ENCODE measurements around the gene C3orf62. TPM values are rescaled to one million over a fixed set of nuclear protein-coding genes. Genes with fewer than 3 reads are reported as not detected.

C3orf62 gene
- total RNA-seq, 1 experiment from 2014 or later = 5.9 TPM

- no peak for TF ChIP-seq REST (IDR thresholded peaks at IDR 0.05; ENCODE audit: low read depth)
- no peak for TF ChIP-seq ZFX (IDR thresholded peaks at IDR 0.05)
Measured at GRCh38 chr3:49283997-49284396, 7.0 kb upstream of the C3orf62 start (continued).

- POLR2A ChIA-PET = no interaction called here
- intact Hi-C loops (cut with micrococcal nuclease) = no loop called here
- ATAC-seq = no peak
Measured at GRCh38 chr3:49279376-49279775, 2.3 kb upstream of the C3orf62 start.

More at GRCh38 chr3:49279376-49279775, 2.3 kb upstream of the C3orf62 start:
- H2AFZ ChIP-seq (ENCODE audit: low read depth, low read length, poor library complexity, severe bottlenecking) = no peak overlapping the region
- BruUV-seq (replicated peaks) = no TSS peak
- no peak overlapping the region for H3K9ac ChIP-seq (ENCODE audit: low read length)
- H3K4me1 ChIP-seq (ENCODE audit: control insufficient read depth in 1 of 2, insufficient read depth in 2 of 2, low read length in 2 of 2) = no peaks in the 10 kb centered on the region
- H3K79me2 ChIP-seq (ENCODE audit: insufficient read depth, low read length) = no peaks in the 10 kb centered on the region
- ChIA-PET RAD21 (ENCODE audit: low non-redundant PET in 1 of 2, low total read pairs in 2 of 2, uncharacterized antibody in 2 of 2, unreplicated experiment in 2 of 2) (no interaction called here), CTCF (interaction anchor here (1.4 kb wide), 1 partner anchor 108 kb away, joined by 3 read pairs; the partner anchor contains the start of gene KLHDC8B)
- H3K27me3 ChIP-seq (ENCODE audit: insufficient read depth, low read length) = no peaks in the 10 kb centered on the region
- H3K9me2 ChIP-seq (ENCODE audit: insufficient read depth) = no peaks in the 10 kb centered on the region
- no peaks in the 10 kb centered on the region for H3K9me3 ChIP-seq (ENCODE audit: control insufficient read depth in 1 of 2, insufficient read depth in 1 of 2, low read depth in 1 of 2, low read length in 2 of 2)
- no peak overlapping the region for H3K27ac ChIP-seq (ENCODE audit: low read depth, low read length)
- no peak overlapping the region for H3K4me3 ChIP-seq (replicated peaks in 1 of 2; ENCODE audit: low read depth in 1 of 2, low read length in 2 of 2)
- no peak for DNase-seq (ENCODE audit: low read depth, low spot score)
- H3K36me3 ChIP-seq (ENCODE audit: control insufficient read depth in 1 of 2, insufficient read depth in 2 of 2, low read length in 2 of 2) = peaks cover 20 to 32% of the 10 kb centered on the region in 2 experiments
- no peak overlapping the region for H3K4me2 ChIP-seq (ENCODE audit: low read length)
- TF ChIP-seq ATF3 (IDR thresholded peaks at IDR 0.05) (no peak), POLR2A (IDR thresholded peaks at IDR 0.05; ENCODE audit: borderline replicate concordance, extremely low read depth, insufficient read depth, insufficient read length) (no peak), CEBPB (IDR thresholded peaks at IDR 0.05; ENCODE audit: low read depth) (no peak), ELF1 (IDR thresholded peaks at IDR 0.05; ENCODE audit: borderline replicate concordance, low read depth) (no peak), SRF (IDR thresholded peaks at IDR 0.05; ENCODE audit: low read depth) (no peak), REST (IDR thresholded peaks at IDR 0.05; ENCODE audit: low read depth) (no peak), EZH2 (IDR thresholded peaks at IDR 0.05) (no peak), FOSL1 (IDR thresholded peaks at IDR 0.05; ENCODE audit: low read depth) (no peak), CTCF (IDR thresholded peaks at IDR 0.05 in 2 of 3, conservative IDR thresholded peaks at IDR 0.05 in 1 of 3; ENCODE audit: borderline replicate concordance in 1 of 3, insufficient read depth in 1 of 3, low read depth in 2 of 3, low read length in 2 of 3) (no peak)
- H4K20me1 ChIP-seq (ENCODE audit: insufficient read depth) = no peaks in the 10 kb centered on the region
